Measurements from ENCODE around the gene ARHGEF19.

DNA sequence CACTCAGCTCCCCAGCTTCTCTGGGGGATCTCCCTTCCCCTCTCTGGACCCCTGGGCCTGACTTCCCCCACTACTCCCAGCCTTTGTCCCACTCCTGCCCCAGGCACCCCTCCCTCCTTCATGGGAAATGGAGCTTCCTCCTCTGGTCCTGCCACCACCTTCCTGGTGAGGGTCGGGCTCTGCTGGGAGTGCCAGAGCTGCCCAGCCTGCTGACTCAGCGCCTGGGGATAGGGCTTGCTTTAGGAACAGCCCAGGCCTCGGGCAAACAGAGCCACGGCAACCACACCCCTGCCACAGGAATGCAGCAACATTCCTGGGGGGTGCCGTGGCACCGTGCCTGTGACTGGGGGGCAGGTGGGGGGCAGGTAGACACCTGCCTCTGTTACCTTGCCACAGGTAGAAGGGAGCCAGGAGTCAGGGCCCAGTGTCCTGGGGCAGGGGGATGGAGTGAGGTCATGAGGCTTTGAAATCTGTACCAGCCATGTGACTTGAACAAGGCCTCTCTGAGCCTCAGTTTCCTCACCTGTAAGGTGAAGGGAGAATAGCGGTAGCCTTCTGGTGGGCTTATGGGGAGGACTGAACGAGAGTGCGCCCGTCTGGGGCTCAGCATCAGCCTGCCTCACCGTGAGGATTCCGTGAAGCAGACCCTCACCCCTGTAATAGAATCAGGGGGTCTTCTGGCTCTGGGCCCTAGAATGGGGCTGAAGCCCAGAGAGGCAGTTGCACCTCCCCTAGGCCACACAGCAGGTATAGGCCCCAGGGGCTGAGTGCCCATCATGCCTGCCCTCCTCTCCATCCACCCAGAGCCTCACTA lies 38.8 kb downstream of the ARHGEF19 start:
- TF ChIP-seq CREB5 (CRISPR knock-in tag; IDR thresholded peaks at IDR 0.05; ENCODE audit: low read depth), result no peak
- TF ChIP-seq CSRNP3 (CRISPR knock-in tag; IDR thresholded peaks at IDR 0.05), result no peak
- TF ChIP-seq, protein P1, sequence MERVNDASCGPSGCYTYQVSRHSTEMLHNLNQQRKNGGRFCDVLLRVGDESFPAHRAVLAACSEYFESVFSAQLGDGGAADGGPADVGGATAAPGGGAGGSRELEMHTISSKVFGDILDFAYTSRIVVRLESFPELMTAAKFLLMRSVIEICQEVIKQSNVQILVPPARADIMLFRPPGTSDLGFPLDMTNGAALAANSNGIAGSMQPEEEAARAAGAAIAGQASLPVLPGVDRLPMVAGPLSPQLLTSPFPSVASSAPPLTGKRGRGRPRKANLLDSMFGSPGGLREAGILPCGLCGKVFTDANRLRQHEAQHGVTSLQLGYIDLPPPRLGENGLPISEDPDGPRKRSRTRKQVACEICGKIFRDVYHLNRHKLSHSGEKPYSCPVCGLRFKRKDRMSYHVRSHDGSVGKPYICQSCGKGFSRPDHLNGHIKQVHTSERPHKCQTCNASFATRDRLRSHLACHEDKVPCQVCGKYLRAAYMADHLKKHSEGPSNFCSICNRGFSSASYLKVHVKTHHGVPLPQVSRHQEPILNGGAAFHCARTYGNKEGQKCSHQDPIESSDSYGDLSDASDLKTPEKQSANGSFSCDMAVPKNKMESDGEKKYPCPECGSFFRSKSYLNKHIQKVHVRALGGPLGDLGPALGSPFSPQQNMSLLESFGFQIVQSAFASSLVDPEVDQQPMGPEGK (CRISPR knock-in tag; IDR thresholded peaks at IDR 0.05; ENCODE audit: borderline replicate concordance), result peak; percentile 61; the same call in 1 of the 2 replicates
- TF ChIP-seq ZFP30 (CRISPR knock-in tag; IDR thresholded peaks at IDR 0.05), result no peak
- no peak for TF ChIP-seq ZNF70 (CRISPR knock-in tag; IDR thresholded peaks at IDR 0.05)
- TF ChIP-seq ZNF8 (CRISPR knock-in tag; IDR thresholded peaks at IDR 0.05), result no peak
- TF ChIP-seq ESRRG (CRISPR knock-in tag; IDR thresholded peaks at IDR 0.05), result no peak
- no peak for TF ChIP-seq ARNTL (CRISPR knock-in tag; IDR thresholded peaks at IDR 0.05; ENCODE audit: borderline replicate concordance, low read depth)
- TF ChIP-seq TSHZ2 (CRISPR knock-in tag; IDR thresholded peaks at IDR 0.05), result no peak
- no peak for TF ChIP-seq ISL1 (CRISPR knock-in tag; IDR thresholded peaks at IDR 0.05)
- no peak for TF ChIP-seq RARB (CRISPR knock-in tag; IDR thresholded peaks at IDR 0.05)
- no peak for TF ChIP-seq OSR1 (CRISPR knock-in tag; IDR thresholded peaks at IDR 0.05)
- no peak for TF ChIP-seq PPARA (CRISPR knock-in tag; IDR thresholded peaks at IDR 0.05; ENCODE audit: borderline replicate concordance)
- TF ChIP-seq CSDC2 (CRISPR knock-in tag; IDR thresholded peaks at IDR 0.05), result no peak
